HG02884 (cell line): ENCODE data around the gene EFNA4.

ENCODE experiments used
- ATAC-seq: cut with Tn5 transposase; IDR thresholded peaks from one replicate; pipeline ENCODE4 v1.9.1; 2021; ENCODE audit warnings: mild to moderate bottlenecking, moderate library complexity; ENCODE audit not compliant: unreplicated experiment

Gene EFNA4

GRCh38 chr1:155032886-155033285 lies 30.7 kb upstream of the EFNA4 start:
- ATAC-seq, result no peak

DNA sequence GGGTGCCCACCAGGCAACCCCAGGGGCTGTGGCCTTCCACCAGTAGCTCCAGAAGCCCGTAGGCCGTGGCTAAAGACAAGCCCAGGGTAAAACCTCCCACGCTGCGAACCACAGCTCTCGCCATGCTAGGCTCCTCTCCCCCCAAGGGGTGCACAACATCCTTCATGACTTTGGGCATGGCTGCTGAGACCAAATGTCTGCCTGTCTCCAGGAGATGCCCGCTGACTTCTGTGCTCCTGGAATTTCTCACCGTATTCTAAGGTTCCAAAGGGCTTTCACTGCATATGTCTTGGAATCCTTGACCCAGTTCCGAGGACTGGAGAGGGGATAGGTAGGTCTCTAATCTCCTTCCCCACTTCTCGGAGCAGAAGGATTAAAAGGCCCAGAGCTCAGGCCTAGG lies 30.0 kb upstream of the EFNA4 start, which contains the start of the genes DCST1 and DCST2:
Gene DCST1 (plus strand): TSS at position 301 of the 400 bp plus-strand sequence. CDS start 213 bp downstream, outside the sequence.
Gene DCST2 (minus strand): TSS at position 258 of the 400 bp plus-strand sequence. CDS start 80 bp downstream, at position 178.
- ATAC-seq, result no peak

- ATAC-seq, result no peak
Observed at GRCh38 chr1:155034318-155035208, 29.0 kb upstream of the EFNA4 start.

GRCh38 chr1:155035936-155036335 lies 27.6 kb upstream of the EFNA4 start:
- ATAC-seq, result no peak

DNA sequence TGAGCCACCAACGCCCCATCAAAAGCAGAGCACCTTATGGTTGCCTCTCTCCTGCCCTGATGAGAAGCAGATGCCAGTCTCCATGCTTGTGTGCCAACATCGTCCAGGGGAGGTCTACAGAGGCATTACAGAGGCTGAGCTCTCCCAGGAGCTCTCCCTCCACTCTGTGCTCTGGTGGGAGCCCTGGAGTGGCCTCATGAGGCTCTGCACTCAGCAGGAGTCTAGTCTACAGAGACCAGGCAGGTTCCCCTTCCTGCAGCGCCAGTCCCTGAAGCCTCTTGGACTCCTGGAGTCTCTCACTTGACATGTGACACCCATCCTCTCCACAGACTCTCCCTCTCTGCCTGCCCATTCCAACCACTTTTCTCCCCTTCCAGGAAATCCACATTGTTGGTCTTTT lies 26.5 kb upstream of the EFNA4 start:
- ATAC-seq, result no peak

GRCh38 chr1:155037851-155038441 lies 25.6 kb upstream of the EFNA4 start:
- ATAC-seq, result no peak

- no peak for ATAC-seq
Observed at GRCh38 chr1:155038602-155039307, 24.8 kb upstream of the EFNA4 start.

GRCh38 chr1:155039308-155039669 lies 24.3 kb upstream of the EFNA4 start:
- ATAC-seq, result no peak

GRCh38 chr1:155040358-155041093 lies 23.0 kb upstream of the EFNA4 start:
- ATAC-seq, result no peak

DNA sequence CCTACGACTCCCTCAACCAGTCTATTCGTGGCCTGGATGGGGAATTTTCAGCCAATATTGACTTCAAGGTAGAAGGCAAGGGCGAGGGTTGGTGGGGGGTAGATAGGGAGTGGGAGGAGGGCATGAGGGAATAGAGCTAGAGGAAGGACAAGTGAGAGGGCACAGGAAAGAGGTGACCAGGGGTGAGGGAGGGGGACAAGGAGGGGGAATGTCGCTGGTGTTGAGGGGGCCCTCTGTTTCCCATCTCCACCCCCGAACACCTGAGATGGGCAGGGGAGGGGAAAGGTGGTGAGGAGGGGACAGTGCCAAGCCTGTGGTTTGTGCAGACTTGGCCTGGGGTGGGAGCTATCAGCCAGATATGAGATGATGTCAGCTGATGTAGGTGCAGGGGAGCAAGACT lies 20.8 kb upstream of the EFNA4 start:
- ATAC-seq, result no peak

- ATAC-seq, result no peak
Observed at GRCh38 chr1:155043301-155043702, 20.2 kb upstream of the EFNA4 start.

GRCh38 chr1:155043793-155044192 lies 19.7 kb upstream of the EFNA4 start:
- no peak for ATAC-seq

DNA sequence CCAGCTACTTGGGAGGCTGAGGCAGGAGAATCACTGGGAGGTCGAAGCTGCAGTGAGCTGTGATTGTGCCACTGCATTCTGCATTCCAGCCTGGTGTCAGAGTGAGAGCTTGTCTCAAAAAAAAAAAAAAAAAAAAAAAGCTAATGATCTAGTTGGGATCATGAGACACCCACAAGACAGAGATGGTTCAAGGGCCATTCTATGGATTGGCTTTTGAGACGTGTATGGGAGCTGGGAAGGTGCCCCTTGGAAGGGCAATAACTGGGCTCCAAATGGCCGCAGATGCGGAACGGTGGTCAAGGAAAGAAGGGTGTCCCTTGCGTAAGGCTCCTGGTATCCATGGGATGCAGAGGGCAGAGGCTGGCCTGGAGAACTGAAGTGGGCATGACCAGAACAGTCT lies 19.2 kb upstream of the EFNA4 start:
- ATAC-seq, result no peak

DNA sequence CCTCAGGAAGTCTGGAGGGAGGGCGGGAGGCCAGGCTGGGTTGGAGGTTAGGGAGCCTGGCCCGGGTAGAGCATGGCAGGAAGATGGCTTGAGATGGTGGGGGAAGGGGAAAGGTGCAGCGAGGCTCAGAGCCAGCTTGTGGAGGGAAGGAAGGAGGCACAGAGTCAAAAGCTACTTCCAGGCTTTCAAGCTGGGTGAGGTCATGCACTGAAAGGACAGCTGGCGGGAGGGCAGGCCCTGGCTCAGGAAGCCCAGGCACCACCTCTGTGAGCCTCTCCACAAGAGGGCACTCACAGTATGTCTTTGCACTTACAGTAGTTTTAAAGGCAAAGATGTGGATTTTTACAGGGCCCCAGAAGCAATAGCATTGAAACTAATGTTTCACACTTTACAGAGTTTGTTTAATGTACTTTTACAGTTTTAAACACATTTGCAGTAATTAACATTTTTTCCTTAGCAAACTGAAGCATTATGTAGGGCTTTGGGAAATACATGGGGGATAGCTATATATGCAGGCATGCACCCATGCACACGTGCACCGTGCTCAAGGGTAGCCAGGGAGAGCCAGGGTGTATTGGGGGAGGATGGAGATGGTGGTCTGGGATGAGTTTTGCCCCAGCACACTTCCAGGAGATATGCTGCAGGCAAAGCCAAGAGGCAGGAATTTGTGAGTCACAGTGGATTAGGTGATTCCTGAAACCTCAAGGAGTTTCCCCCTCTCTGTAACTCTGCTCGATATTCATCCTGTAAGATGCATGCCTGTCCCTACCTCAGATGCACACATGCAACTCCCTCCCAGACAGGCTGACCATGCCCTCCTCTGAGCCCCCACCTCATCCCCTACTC lies 18.5 kb upstream of the EFNA4 start:
- ATAC-seq, result no peak

- no peak for ATAC-seq
Observed at GRCh38 chr1:155048449-155049334, 14.8 kb upstream of the EFNA4 start.

DNA sequence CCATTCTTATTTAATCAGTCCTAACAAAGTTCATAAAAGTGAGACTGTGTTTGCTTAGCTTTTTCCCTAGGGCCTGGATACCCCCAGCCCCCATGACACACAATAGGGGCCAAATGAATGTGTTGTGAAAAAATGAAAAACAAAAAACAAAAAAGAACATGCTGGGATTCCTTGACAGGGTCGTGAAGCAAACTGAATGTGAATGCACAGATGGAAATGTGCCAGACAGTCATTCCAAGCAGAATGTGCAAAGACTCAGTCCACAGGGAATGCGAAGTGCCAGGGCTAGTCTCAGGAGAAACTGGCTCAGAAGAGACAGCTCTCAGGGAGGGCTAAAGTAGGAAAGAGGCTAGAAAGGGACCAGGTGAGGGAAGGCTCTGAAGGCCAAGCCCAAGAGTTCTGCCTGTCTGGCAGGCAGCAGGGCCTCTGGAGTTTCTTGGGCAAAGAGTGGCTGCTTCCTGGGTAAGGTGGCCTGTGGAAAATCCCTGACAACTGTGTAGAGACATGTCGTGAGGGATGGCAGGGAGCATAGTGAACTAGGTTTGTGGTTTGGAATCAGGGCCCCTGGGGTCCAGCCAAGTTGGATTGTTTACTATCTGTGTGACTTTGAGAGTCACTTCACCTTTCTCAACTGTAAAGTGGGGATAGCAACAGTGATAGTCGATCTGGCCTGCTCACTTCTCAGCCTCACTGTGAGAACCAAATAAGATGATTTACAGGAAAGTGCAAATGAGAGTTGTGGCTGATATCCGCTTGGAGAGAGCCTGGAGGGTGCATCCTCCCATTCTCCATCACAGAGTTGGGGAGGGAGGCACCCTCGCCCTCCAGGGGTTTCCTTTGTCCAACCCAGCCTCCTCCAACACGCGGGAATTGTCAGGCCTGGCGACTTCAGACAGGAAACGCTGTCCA lies 13.6 kb upstream of the EFNA4 start:
- ATAC-seq, result no peak

DNA sequence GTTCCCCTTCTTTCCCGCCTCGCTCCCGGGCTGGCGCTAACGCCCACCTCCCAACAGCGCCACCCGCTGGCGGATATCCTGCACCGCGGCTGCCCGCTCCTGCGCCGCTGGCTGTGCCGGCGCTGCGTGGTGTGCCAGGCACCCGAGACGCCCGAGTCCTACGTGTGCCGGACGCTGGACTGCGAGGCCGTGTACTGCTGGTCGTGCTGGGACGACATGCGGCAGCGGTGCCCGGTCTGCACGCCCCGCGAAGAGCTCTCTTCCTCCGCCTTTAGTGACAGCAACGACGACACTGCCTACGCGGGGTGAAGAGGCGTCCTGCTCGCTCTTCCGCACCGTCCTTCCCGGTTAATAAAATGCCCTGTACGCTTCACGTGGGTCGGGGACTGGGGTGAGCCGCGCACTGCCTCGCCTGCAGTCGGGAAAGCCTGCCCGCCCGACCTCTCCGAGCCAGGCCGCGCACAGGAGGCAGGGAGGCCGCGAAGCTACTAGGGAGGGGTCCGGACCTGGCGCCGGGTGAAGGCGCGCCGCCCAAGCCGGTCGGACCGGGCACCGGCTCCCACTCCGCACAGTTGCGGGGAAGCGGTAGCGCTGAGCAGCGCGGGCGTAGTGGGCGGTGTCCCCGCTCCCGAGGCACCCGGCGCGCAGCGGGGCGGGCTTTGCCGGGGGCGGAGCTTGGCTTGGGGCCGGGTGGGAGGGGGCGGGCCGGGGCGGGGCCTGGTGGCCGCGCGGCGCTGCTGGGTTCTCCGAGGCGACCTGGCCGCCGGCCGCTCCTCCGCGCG lies 12.8 kb upstream of the EFNA4 start, which contains the start of gene ADAM15:
Gene ADAM15 (plus strand): TSS at position 757 of the 782 bp plus-strand sequence. CDS start 71 bp downstream, outside the sequence.
- peak; percentile 54 for ATAC-seq
